HG03571 (cell line): ENCODE results near the gene PNCK.

Experiments
- ATAC-seq: cut with Tn5 transposase; IDR thresholded peaks from one replicate; pipeline ENCODE4 v1.9.1; 2021; ENCODE audit not compliant: unreplicated experiment

Gene PNCK

GRCh38 chrX:153631907-153632594, 41.6 kb downstream of the PNCK start:
- no peak for ATAC-seq

DNA sequence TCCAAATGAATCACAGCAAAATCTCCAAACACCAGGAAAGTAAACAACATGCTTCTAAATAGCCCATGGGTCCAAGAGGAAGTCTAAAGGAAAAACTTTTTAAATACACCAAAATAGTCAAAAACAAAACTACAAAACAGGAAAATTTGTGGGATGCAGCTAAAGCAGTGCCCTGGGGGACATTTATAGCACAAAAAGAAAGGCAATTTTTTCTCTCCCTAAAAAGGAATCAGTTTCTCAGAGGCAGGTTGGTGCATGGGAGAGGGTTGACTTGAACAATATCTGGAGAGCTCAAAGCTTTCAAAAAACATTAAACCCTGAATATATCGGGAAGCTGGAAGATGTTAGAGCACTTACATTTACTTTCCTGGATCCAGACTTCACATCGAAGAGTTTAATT, 42.3 kb downstream of the PNCK start:
- no peak for ATAC-seq

DNA sequence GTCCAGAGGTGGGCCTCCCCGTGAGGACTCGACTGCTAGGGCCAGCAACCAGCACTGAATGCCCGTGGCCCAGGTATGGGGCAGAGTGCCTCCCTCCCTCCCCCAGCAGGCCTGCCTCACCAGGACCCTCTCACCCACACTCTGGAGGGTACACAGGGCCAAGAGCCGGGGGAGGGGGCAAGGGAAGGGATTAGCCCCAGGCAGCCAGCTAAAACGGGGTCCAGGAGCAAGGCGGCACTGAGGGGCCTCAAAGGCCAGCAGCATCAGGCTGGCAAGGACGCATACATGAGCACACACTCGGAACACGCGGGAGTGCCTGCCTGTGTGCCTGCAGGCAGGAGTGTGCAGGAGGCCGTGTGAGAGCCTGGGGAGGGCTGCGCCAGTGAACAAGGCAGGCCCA, 44.9 kb downstream of the PNCK start:
- ATAC-seq = no peak

DNA sequence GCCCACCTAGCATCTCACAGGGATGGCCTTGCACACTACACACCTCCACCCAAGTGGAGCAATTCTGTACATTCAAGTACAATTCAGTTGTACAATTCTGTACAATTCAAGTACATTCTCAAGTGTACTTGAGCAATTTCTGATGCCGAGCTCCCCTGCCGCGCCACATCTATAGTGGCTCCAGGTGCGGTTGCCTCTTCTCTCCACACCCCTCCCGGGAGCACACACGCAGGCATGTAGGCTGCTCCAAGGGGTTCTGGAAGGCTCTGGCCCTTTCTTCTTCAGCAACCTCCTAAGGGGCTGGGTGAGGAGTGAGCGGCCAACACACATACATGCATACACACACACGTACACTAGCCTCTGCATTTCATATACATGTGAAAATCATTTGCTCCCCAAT, 45.5 kb downstream of the PNCK start:
- no peak for ATAC-seq

DNA sequence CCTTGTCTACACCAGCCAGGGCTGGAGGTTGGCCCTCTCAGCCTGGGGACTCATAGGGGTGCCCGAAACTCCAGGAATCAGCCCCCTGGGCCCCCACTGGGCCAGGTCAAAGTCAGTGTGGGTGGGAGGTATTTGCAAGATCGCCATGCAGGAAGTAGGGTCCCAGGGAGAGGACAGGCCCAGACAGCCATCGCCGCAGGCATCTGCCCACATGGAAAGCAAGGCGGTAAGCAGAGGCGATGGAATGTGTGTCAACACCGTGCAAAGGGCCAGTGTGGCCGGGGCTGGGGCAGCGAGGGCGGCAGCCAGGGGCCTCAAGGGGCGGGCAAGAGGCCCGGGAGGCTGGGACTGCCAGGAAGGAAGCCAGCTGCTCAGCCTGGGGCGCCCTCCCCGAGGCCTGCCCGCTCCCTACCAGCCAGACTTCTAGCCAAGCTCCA, 45.9 kb downstream of the PNCK start:
- no peak for ATAC-seq

DNA sequence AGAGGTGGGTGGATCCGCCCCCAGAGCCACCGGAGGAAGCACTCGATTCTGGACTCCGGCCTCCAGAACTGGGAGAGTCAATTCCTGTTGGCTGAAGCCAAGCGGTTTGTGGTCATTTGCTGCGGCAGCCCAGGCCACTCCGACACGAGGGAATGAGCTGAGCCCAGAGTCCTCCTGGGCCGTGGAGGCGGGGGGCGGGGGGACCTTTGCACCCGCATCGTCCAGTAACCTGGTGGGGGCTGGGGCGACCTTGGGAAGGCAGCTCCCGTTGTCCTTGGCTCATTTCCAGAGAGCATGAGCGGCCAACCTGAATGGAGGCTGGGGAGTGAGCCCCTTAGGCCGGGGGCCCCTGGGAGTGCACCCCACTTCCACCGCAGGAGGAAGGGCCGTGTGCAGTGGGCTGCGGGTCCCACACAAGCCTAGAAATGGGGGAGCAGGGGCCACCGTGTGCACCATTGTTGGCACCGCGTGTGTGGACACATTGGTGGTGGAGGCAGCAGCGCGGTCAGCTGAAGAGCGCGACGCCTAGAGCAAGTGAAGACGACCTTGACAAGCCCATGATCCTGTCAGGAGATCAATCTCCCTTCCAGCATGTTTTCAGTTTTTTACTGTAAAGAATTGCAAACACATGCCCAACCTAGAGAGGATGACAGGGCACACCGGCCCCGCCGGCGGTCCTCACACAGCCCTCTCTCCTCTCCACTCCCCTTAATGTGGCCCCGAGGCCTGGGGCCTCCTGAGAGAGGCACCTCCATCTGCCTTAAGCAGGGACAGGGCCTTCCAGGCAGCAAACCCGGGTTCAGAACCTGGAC, 46.5 kb downstream of the PNCK start:
- ATAC-seq = no peak

GRCh38 chrX:153626025-153626633, 47.5 kb downstream of the PNCK start:
- ATAC-seq = no peak

GRCh38 chrX:153625271-153626024, 48.2 kb downstream of the PNCK start:
- no peak for ATAC-seq

- no peak for ATAC-seq
These were observed 49.2 kb downstream of the PNCK start for GRCh38 chrX:153624196-153625091.

DNA sequence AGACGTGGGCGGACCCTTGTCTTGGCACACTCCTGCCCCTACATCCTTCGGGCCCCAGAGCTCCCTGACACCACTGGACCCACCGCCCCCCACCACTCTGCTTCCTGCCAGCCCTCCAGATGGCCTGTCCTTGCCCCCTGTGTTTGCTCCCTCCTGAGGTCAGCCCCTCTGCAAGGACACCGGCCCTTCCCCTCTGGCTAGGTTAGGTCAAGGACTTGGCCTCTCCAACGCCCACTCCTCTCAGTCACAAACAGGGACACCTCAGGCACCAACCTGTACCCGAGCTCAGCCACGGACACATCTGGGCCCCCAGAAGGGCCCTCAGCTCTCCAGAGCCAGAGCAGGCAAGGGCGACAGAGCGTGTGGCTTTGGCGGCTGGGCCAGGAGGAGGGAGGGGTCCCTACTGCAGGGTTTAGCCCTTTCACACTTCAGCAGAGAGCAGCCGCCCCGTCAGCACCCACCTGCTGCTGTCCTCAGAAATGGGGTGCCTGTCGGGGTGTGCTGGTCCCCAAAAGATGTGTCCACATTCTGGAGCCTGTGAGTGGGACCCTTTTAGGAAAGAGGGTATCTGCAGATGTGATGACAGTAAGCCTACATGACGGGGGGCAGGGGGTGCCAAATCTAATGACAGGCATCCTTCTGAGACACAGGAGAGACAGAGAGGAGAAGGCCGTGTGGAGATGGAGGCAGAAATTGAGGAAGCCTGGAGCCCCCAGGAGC, 50.1 kb downstream of the PNCK start:
- ATAC-seq = no peak

DNA sequence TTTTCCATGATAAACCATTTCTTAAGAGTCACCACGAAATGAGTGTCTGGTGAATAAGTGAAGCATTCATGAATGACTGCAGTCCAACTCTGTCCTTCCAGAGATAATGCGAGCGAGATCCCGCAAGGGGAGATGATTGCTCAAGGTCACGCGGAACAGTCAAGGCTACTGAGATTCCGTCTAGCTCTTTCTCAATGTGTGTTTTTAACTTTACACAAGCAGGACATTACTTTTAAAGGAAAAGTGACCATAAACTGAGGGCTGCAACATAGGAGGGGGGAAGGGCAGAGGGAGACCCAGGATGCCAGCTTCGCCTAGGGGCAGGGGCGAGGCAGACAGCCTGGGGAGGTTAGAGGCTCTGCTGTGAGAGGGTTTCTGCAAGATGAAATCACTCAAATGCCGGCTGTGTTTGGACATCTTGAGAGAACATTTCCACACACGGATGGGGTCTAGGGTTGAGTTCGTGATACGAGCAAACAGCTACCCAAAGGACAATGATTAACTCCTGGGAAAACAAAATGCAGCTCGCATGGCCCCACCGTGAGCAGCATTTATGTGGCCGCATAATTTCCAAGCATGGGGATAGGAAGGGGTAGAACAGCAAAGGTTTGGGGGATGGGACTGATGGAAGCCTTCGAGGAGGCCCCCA, 50.8 kb downstream of the PNCK start:
- ATAC-seq = no peak

- ATAC-seq = no peak
These were observed 51.5 kb downstream of the PNCK start for GRCh38 chrX:153621949-153622598.

- ATAC-seq = no peak
These were observed 53.0 kb downstream of the PNCK start for GRCh38 chrX:153620576-153620975.
